ENCODE results near the gene SH3BP1.

Gene SH3BP1

GRCh38 chr22:37659066-37659896, 19.8 kb downstream of the SH3BP1 start:
- DNase-seq = no peak

GRCh38 chr22:37659897-37660708, 20.6 kb downstream of the SH3BP1 start:
- DNase-seq = no peak

- no peak for DNase-seq
Observed at GRCh38 chr22:37660709-37661045, 21.2 kb downstream of the SH3BP1 start.

GRCh38 chr22:37661160-37661924, 21.9 kb downstream of the SH3BP1 start:
- DNase-seq = peak in 1 of 2 experiments; percentile 15

GRCh38 chr22:37662039-37662438, 22.6 kb downstream of the SH3BP1 start:
- no peak for DNase-seq

GRCh38 chr22:37663521-37664140, 24.2 kb downstream of the SH3BP1 start:
- DNase-seq = no peak

GRCh38 chr22:37664249-37665101, 25.0 kb downstream of the SH3BP1 start:
- DNase-seq = no peak

- DNase-seq = no peak
Observed at GRCh38 chr22:37665487-37665886, 26.0 kb downstream of the SH3BP1 start.

GRCh38 chr22:37669586-37669985, 30.1 kb downstream of the SH3BP1 start:
- no peak for DNase-seq

- no peak for DNase-seq
Observed at GRCh38 chr22:37672206-37672919, 32.9 kb downstream of the SH3BP1 start.

GRCh38 chr22:37672920-37673455, 33.5 kb downstream of the SH3BP1 start:
- DNase-seq = no peak

GRCh38 chr22:37674248-37674647, 34.8 kb downstream of the SH3BP1 start:
- DNase-seq = no peak

- DNase-seq = peak in 1 of 2 experiments; percentile 60
Observed at GRCh38 chr22:37674951-37675929, 35.8 kb downstream of the SH3BP1 start, which contains the start of gene LGALS1. LGALS1 (plus strand) TSS chr22:37675636; CDS start chr22:37675703, 67 bp downstream.

GRCh38 chr22:37675930-37676735, 36.7 kb downstream of the SH3BP1 start:
- DNase-seq = no peak

- no peak for DNase-seq
Observed at GRCh38 chr22:37676736-37677492, 37.4 kb downstream of the SH3BP1 start.

GRCh38 chr22:37677493-37677974, 38.1 kb downstream of the SH3BP1 start:
- no peak for DNase-seq

- DNase-seq = no peak
Observed at GRCh38 chr22:37678372-37678771, 38.9 kb downstream of the SH3BP1 start.

GRCh38 chr22:37679670-37680069, 40.2 kb downstream of the SH3BP1 start:
- no peak for DNase-seq

Measured in cerebellar nuclear complex (tissue), 1 donor.